Measurements from ENCODE around the gene YIPF5.

YIPF5 gene

GRCh38 chr5:144203750-144204596 lies 33.5 kb upstream of the YIPF5 start:
- H3K4me3 ChIP-seq (ENCODE audit: low read depth, low read length): no peak overlapping the region
- peak; percentile 91 for DNase-seq (ENCODE audit: low read depth)
- TF ChIP-seq CTCF (conservative IDR thresholded peaks at IDR 0.05; ENCODE audit: low read depth, low read length): peak; percentile 86

GRCh38 chr5:144202726-144203125 lies 32.3 kb upstream of the YIPF5 start:
- TF ChIP-seq CTCF (conservative IDR thresholded peaks at IDR 0.05; ENCODE audit: low read depth, low read length): no peak
- H3K4me3 ChIP-seq (ENCODE audit: low read depth, low read length): no peak overlapping the region
- DNase-seq (ENCODE audit: low read depth): no peak

- TF ChIP-seq CTCF (conservative IDR thresholded peaks at IDR 0.05; ENCODE audit: low read depth, low read length): no peak
- H3K4me3 ChIP-seq (ENCODE audit: low read depth, low read length): no peak overlapping the region
- peak; percentile 70 for DNase-seq (ENCODE audit: low read depth)
These were observed 31.6 kb upstream of the YIPF5 start for GRCh38 chr5:144202072-144202471.

GRCh38 chr5:144201588-144201987 lies 31.1 kb upstream of the YIPF5 start:
- no peak for DNase-seq (ENCODE audit: low read depth)
- no peak overlapping the region for H3K4me3 ChIP-seq (ENCODE audit: low read depth, low read length)
- TF ChIP-seq CTCF (conservative IDR thresholded peaks at IDR 0.05; ENCODE audit: low read depth, low read length): no peak

GRCh38 chr5:144198386-144198785 lies 27.9 kb upstream of the YIPF5 start:
- no peak for TF ChIP-seq CTCF (conservative IDR thresholded peaks at IDR 0.05; ENCODE audit: low read depth, low read length)
- H3K4me3 ChIP-seq (ENCODE audit: low read depth, low read length): no peak overlapping the region
- DNase-seq (ENCODE audit: low read depth): peak; percentile 31

GRCh38 chr5:144196612-144197011 lies 26.2 kb upstream of the YIPF5 start:
- TF ChIP-seq CTCF (conservative IDR thresholded peaks at IDR 0.05; ENCODE audit: low read depth, low read length): no peak

GRCh38 chr5:144195448-144195847 lies 25.0 kb upstream of the YIPF5 start:
- no peak for TF ChIP-seq CTCF (conservative IDR thresholded peaks at IDR 0.05; ENCODE audit: low read depth, low read length)
- no peak for DNase-seq (ENCODE audit: low read depth)
- H3K4me3 ChIP-seq (ENCODE audit: low read depth, low read length): no peak overlapping the region

More at GRCh38 chr5:144196612-144197011, 26.2 kb upstream of the YIPF5 start:
- H3K4me3 ChIP-seq (ENCODE audit: low read depth, low read length): no peak overlapping the region
- DNase-seq (ENCODE audit: low read depth): no peak
